CD4-positive, alpha-beta T cell (primary cell): ENCODE measurements around the gene HPX. TPM values are rescaled to one million over a fixed set of nuclear protein-coding genes. Genes with fewer than 3 reads are reported as not detected.
A peak's percentile ranks its signal among the peaks of the same experiment; 100 is the strongest.

ENCODE experiments used
- ATAC-seq: fragments of 200-7000 bp; cut with Tn5 transposase; one replicate; pipeline ENCODE4 v1.10.0; 2022; ENCODE audit warnings: mild to moderate bottlenecking; ENCODE audit not compliant: poor library complexity
- CTCF ChIA-PET: fragments of 350-600 bp; sonication (Branson Sonifier 250); formaldehyde crosslinking; loops from one replicate; lab custom pipeline; 2021; ENCODE audit warnings: antibody characterized with exemption, inconsistent platforms; lab: Charles Lee
- POLR2A ChIA-PET: fragments of 350-600 bp; sonication (Branson Sonifier 250); formaldehyde crosslinking; loops from one replicate; lab custom pipeline; 2021; ENCODE audit warnings: antibody characterized with exemption, inconsistent platforms; lab: Charles Lee
- DNase-seq, 14 experiments: peaks; one replicate each; pipeline ENCODE4 v3.0.0-alpha.2; 2013 to 2020; ENCODE audit warnings: mixed read lengths in 2 of 14
- H3K27ac ChIP-seq, 2 donors: one replicate each; pipeline versions ENCODE4 v1.5.1 to v1.7.0; 2013; ENCODE audit warnings: low read length in 2 of 2, low read depth in 1 of 2, mild to moderate bottlenecking in 1 of 2
- H3K27me3 ChIP-seq, 2 experiments: 1 replicate in 1 of 2; 2 replicates in 1 of 2; pipeline versions ENCODE4 v1.6.1 to v1.7.0; 2013; ENCODE audit warnings: low read length in 2 of 2, control low read depth in 1 of 2, mild to moderate bottlenecking in 1 of 2, moderate library complexity in 1 of 2; ENCODE audit not compliant: insufficient read depth in 2 of 2, control insufficient read depth in 1 of 2
- H3K36me3 ChIP-seq: one replicate; pipeline ENCODE4 v1.6.1; 2013; ENCODE audit warnings: low read length, control low read depth; ENCODE audit not compliant: insufficient read depth
- H3K4me1 ChIP-seq: one replicate; pipeline ENCODE4 v1.6.1; 2013; ENCODE audit warnings: low read length, control low read depth; ENCODE audit not compliant: insufficient read depth
- H3K4me3 ChIP-seq: one replicate; pipeline ENCODE4 v1.5.1; 2013; ENCODE audit warnings: mild to moderate bottlenecking, low read length, moderate library complexity
- H3K9me3 ChIP-seq, 2 experiments: 1 replicate in 1 of 2; 2 replicates in 1 of 2; pipeline versions ENCODE4 v1.6.1 to v1.7.0; 2013; ENCODE audit warnings: low read length in 2 of 2, mild to moderate bottlenecking in 2 of 2, control low read depth in 1 of 2, moderate library complexity in 1 of 2; ENCODE audit not compliant: control insufficient read depth in 1 of 2, insufficient read depth in 1 of 2
- H3K27ac Mint-ChIP-seq: one replicate; pipeline ENCODE4 v1.8.0; 2020; ENCODE audit warnings: mixed read lengths
- H3K27me3 Mint-ChIP-seq: one replicate; pipeline ENCODE4 v1.8.0; 2021; ENCODE audit warnings: mixed read lengths
- H3K36me3 Mint-ChIP-seq: one replicate; pipeline ENCODE4 v1.8.0; 2021; ENCODE audit warnings: low read depth, mixed read lengths
- H3K4me1 Mint-ChIP-seq: one replicate; pipeline ENCODE4 v1.8.0; 2021; ENCODE audit warnings: low read depth, mixed read lengths
- H3K4me3 Mint-ChIP-seq: one replicate; pipeline ENCODE4 v1.8.0; 2020; ENCODE audit warnings: mild to moderate bottlenecking, mixed read lengths
- H3K9me3 Mint-ChIP-seq: one replicate; pipeline ENCODE4 v1.8.0; 2020; ENCODE audit warnings: mixed read lengths
- CTCF ChIP-seq: fragments of 200-600 bp; IDR thresholded peaks from one replicate; pipeline ENCODE4 v1.8.0; 2022; ENCODE audit warnings: antibody characterized with exemption, mild to moderate bottlenecking
- intact Hi-C, 2 experiments: fragments of 100-400 bp; cut with DNase I in 1 of 2; cut with micrococcal nuclease in 1 of 2; formaldehyde crosslinking; loops; one replicate each; pipeline versions ENCODE4 v1.15.1 to v1.9.0; 2023 to 2025; cut with DNase I, micrococcal nuclease
- total RNA-seq, 174 experiments: library from RNA in 2 of 174; stranded (reverse) in 2 of 174; gene quantifications; one replicate each; pipeline ENCODE4 v1.2.3 and lab custom pipeline; 2021 to 2026

Gene HPX
- total RNA-seq, 2 experiments from 2014 or later, result 0.52 to 0.87 TPM

- Mint-ChIP-seq H3K27me3 (no peaks in the 10 kb centered on the region), H3K4me1 (peaks cover 50% of the 10 kb centered on the region), H3K4me3 (peak overlapping the region; percentile 57), H3K9me3 (no peaks in the 10 kb centered on the region), H3K27ac (peak overlapping the region; percentile 58), H3K36me3 (peaks cover 38% of the 10 kb centered on the region)
- intact Hi-C loops, result no loop called here
- H3K27ac ChIP-seq, result no peak overlapping the region
- H3K4me3 ChIP-seq, result no peak overlapping the region
- DNase-seq (no peak), ATAC-seq (no peak)
- ChIA-PET CTCF (interaction anchor here (1.8 kb wide), 1 partner anchor 33 kb away, joined by 6 read pairs; no protein-coding TSS in a partner anchor), POLR2A (no interaction called here)
- H3K4me1 ChIP-seq, result peaks cover 49% of the 10 kb centered on the region
- peaks cover 28% of the 10 kb centered on the region for H3K36me3 ChIP-seq
- TF ChIP-seq CTCF, result no peak
- no peaks in the 10 kb centered on the region for H3K27me3 ChIP-seq
- H3K9me3 ChIP-seq, result no peaks in the 10 kb centered on the region
Measured at GRCh38 chr11:6476571-6476970, 35.8 kb upstream of the HPX start.

- CTCF ChIA-PET, result interaction anchor here (0.5 to 1.8 kb wide), 3 partner anchors 32 to 116 kb away, joined by 3 to 6 read pairs (median 5); no protein-coding TSS in a partner anchor
- intact Hi-C loops, result no loop called here
- peak overlapping the region; percentile 3 for H3K4me3 Mint-ChIP-seq
Measured at GRCh38 chr11:6475936-6476335, 35.1 kb upstream of the HPX start.

GRCh38 chr11:6474806-6475500 lies 34.2 kb upstream of the HPX start:
- ATAC-seq (no peak), DNase-seq (peak in 2 of 14 experiments; percentile 24 to 41)
- H3K27ac ChIP-seq, result peak overlapping the region; percentile 38 to 76
- peaks cover 36% of the 10 kb centered on the region for H3K4me1 ChIP-seq
- peaks cover 28% of the 10 kb centered on the region for H3K36me3 ChIP-seq
- peak overlapping the region; percentile 64 for H3K27ac Mint-ChIP-seq
- TF ChIP-seq CTCF, result no peak
- peaks cover 28% of the 10 kb centered on the region for H3K36me3 Mint-ChIP-seq
- intact Hi-C loops, result no loop called here
- H3K4me3 Mint-ChIP-seq, result peak overlapping the region; percentile 85
- CTCF ChIA-PET, result interaction anchor here (0.5 to 1.8 kb wide), 5 partner anchors 31 to 115 kb away, joined by 3 to 6 read pairs (median 3); no protein-coding TSS in a partner anchor
- no peak overlapping the region for H3K4me3 ChIP-seq
- peaks cover 38% of the 10 kb centered on the region for H3K4me1 Mint-ChIP-seq
- H3K9me3 Mint-ChIP-seq, result no peaks in the 10 kb centered on the region
- no peaks in the 10 kb centered on the region for H3K9me3 ChIP-seq
- H3K27me3 Mint-ChIP-seq, result no peaks in the 10 kb centered on the region
- POLR2A ChIA-PET, result interaction anchor here (1.2 to 4.0 kb wide), 5 partner anchors 56 to 209 kb away, joined by 4 to 14 read pairs (median 5); partner anchors contain the start of genes APBB1, MRPL17 and SMPD1
- H3K27me3 ChIP-seq, result no peaks in the 10 kb centered on the region

More at GRCh38 chr11:6475936-6476335, 35.1 kb upstream of the HPX start:
- DNase-seq (peak in 2 of 14 experiments; percentile 15 to 30), ATAC-seq (no peak)
- Histone ChIP-seq H3K36me3 (peaks cover 28% of the 10 kb centered on the region), H3K27me3 (no peaks in the 10 kb centered on the region), H3K9me3 (no peaks in the 10 kb centered on the region), H3K4me1 (peaks cover 46% of the 10 kb centered on the region), H3K4me3 (no peak overlapping the region), H3K27ac (no peak overlapping the region)
- POLR2A ChIA-PET, result interaction anchor here (1.2 to 2.7 kb wide), 3 partner anchors 73 to 86 kb away, joined by 4 to 11 read pairs (median 5); partner anchors contain the start of gene SMPD1
- Mint-ChIP-seq H3K9me3 (no peaks in the 10 kb centered on the region), H3K27me3 (no peaks in the 10 kb centered on the region), H3K4me1 (peaks cover 47% of the 10 kb centered on the region), H3K36me3 (peaks cover 32% of the 10 kb centered on the region), H3K27ac (peak overlapping the region; percentile 64)
- TF ChIP-seq CTCF, result no peak
